ENCODE measurements around the gene FAM219A.
"Not testable (repeated sequence)": the region's sequence is repeated elsewhere in the genome, so short reads cannot be mapped to it uniquely, and the experiment has no call there.

The FAM219A gene

GRCh38 chr9:34484678-34485077 is 26.3 kb upstream of the FAM219A start:
- DNase-seq (ENCODE audit: low spot score), result no peak

- not testable (repeated sequence) for DNase-seq (ENCODE audit: low spot score)
Measured at GRCh38 chr9:34482746-34483145, 24.4 kb upstream of the FAM219A start.

- DNase-seq (ENCODE audit: low spot score), result not testable (repeated sequence)
Measured at GRCh38 chr9:34481620-34482019, 23.2 kb upstream of the FAM219A start.

- DNase-seq (ENCODE audit: low spot score), result no peak
Measured at GRCh38 chr9:34479431-34479866, 21.1 kb upstream of the FAM219A start.

GRCh38 chr9:34477541-34477940 is 19.2 kb upstream of the FAM219A start:
- DNase-seq (ENCODE audit: low spot score), result no peak

- DNase-seq (ENCODE audit: low spot score), result no peak
Measured at GRCh38 chr9:34475097-34475496, 16.7 kb upstream of the FAM219A start.

- DNase-seq (ENCODE audit: low spot score), result no peak
Measured at GRCh38 chr9:34465468-34465867, 7.1 kb upstream of the FAM219A start.

- DNase-seq (ENCODE audit: low spot score), result no peak
Measured at GRCh38 chr9:34464571-34464970, 6.2 kb upstream of the FAM219A start.

GRCh38 chr9:34463901-34464232 is 5.5 kb upstream of the FAM219A start:
- DNase-seq (ENCODE audit: low spot score), result no peak

- DNase-seq (ENCODE audit: low spot score), result no peak
Measured at GRCh38 chr9:34463098-34463900, 4.9 kb upstream of the FAM219A start.

- no peak for DNase-seq (ENCODE audit: low spot score)
Measured at GRCh38 chr9:34459941-34460340, 1.6 kb upstream of the FAM219A start.

- DNase-seq (ENCODE audit: low spot score), result no peak
Measured at GRCh38 chr9:34459356-34459755, 986 bp upstream of the FAM219A start.

- no peak for DNase-seq (ENCODE audit: low spot score)
Measured at GRCh38 chr9:34458959-34459340, 580 bp upstream of the FAM219A start.

GRCh38 chr9:34457266-34458012 is 931 bp downstream of the FAM219A start:
- no peak for DNase-seq (ENCODE audit: low spot score)

- no peak for DNase-seq (ENCODE audit: low spot score)
Measured at GRCh38 chr9:34456746-34457145, 1.6 kb downstream of the FAM219A start.

GRCh38 chr9:34456151-34456550 is 2.2 kb downstream of the FAM219A start:
- no peak for DNase-seq (ENCODE audit: low spot score)

GRCh38 chr9:34454571-34455065 is 3.8 kb downstream of the FAM219A start:
- no peak for DNase-seq (ENCODE audit: low spot score)

GRCh38 chr9:34452568-34452967 is 5.8 kb downstream of the FAM219A start:
- DNase-seq (ENCODE audit: low spot score), result no peak

- no peak for DNase-seq (ENCODE audit: low spot score)
Measured at GRCh38 chr9:34451545-34451944, 6.8 kb downstream of the FAM219A start.

GRCh38 chr9:34451135-34451534 is 7.2 kb downstream of the FAM219A start:
- no peak for DNase-seq (ENCODE audit: low spot score)

- DNase-seq (ENCODE audit: low spot score), result no peak
Measured at GRCh38 chr9:34450644-34451043, 7.7 kb downstream of the FAM219A start.

GRCh38 chr9:34446951-34447350 is 11.4 kb downstream of the FAM219A start:
- DNase-seq (ENCODE audit: low spot score), result no peak

GRCh38 chr9:34446468-34446891 is 11.9 kb downstream of the FAM219A start:
- no peak for DNase-seq (ENCODE audit: low spot score)
